Smooth muscle cell (in vitro differentiated cells): ENCODE data around the gene CD302. TPM values are rescaled to one million over a fixed set of nuclear protein-coding genes. Genes with fewer than 3 reads are reported as not detected.
"Not testable (repeated sequence)": the region's sequence is repeated elsewhere in the genome, so short reads cannot be mapped to it uniquely, and the experiment has no call there.

Source experiments
- DNase-seq: peaks from one replicate; lab custom pipeline; 2025; ENCODE audit not compliant: unreplicated experiment; lab: John Stamatoyannopoulos, UW
- H2AFZ ChIP-seq: fragments of 200-600 bp; sonication (generic); 2 replicates; pipeline ENCODE4 v1.6.0; 2016; ENCODE audit warnings: antibody characterized with exemption, low read depth, mild to moderate bottlenecking
- H3F3A ChIP-seq: fragments of 200-600 bp; sonication (generic); 2 replicates; pipeline ENCODE4 v1.6.0; 2017; ENCODE audit warnings: antibody characterized with exemption, low read depth
- H3K27ac ChIP-seq: fragments of 200-600 bp; sonication (generic); 2 replicates; pipeline ENCODE4 v1.5.1; 2016; ENCODE audit warnings: low read depth, mild to moderate bottlenecking
- H3K27me3 ChIP-seq: fragments of 200-600 bp; sonication (generic); 2 replicates; pipeline ENCODE4 v1.6.1; 2016; ENCODE audit warnings: low read depth, mild to moderate bottlenecking
- H3K36me3 ChIP-seq: fragments of 200-600 bp; sonication (generic); 2 replicates; pipeline ENCODE4 v1.5.1; 2016; ENCODE audit warnings: low read depth
- H3K4me1 ChIP-seq: fragments of 200-600 bp; sonication (generic); 2 replicates; pipeline ENCODE4 v1.5.1; 2016; ENCODE audit warnings: low read depth
- H3K4me2 ChIP-seq: fragments of 200-600 bp; sonication (generic); 2 replicates; pipeline ENCODE4 v1.6.0; 2016; ENCODE audit warnings: mild to moderate bottlenecking
- H3K4me3 ChIP-seq: fragments of 200-600 bp; sonication (generic); 2 replicates; pipeline ENCODE4 v1.5.1; 2016; ENCODE audit warnings: mild to moderate bottlenecking
- H3K79me2 ChIP-seq: fragments of 200-600 bp; sonication (generic); 2 replicates; pipeline ENCODE4 v1.6.0; 2016; ENCODE audit warnings: low read depth, mild to moderate bottlenecking
- H3K9ac ChIP-seq: fragments of 200-600 bp; sonication (generic); 2 replicates; pipeline ENCODE4 v1.6.0; 2016; ENCODE audit warnings: low read depth
- H3K9me3 ChIP-seq: fragments of 200-600 bp; sonication (generic); replicated peaks from 2 replicates; pipeline ENCODE4 v1.5.1; 2016; ENCODE audit warnings: low read depth
- H4K20me1 ChIP-seq: fragments of 200-600 bp; sonication (generic); 2 replicates; pipeline ENCODE4 v1.6.0; 2016; ENCODE audit warnings: low read depth
- CTCF ChIP-seq: fragments of 200-600 bp; sonication (generic); IDR thresholded peaks from 2 replicates; pipeline ENCODE4 v1.5.1; 2017; ENCODE audit warnings: borderline replicate concordance, mild to moderate bottlenecking, antibody characterized with exemption; ENCODE audit not compliant: insufficient read depth, poor library complexity, severe bottlenecking
- WGBS: methylation state at CpG from one replicate; pipeline ENCODE4 v1.1.7; 2016; ENCODE audit warnings: low lambda C conversion rate; 5-methylcytosine and 5-hydroxymethylcytosine counted together
- polyA plus RNA-seq: library from polyadenylated mRNA; unstranded; fragments of >200 nt; fragmentation: Nextera tagmentation; extraction: Ambion mirVana; gene quantifications from 2 replicates; pipeline ENCODE4 v1.2.1, GENCODE V29; 2016
- total RNA-seq: library from RNA; depleted of rRNA; stranded (reverse); fragments of >200 nt; gene quantifications from 2 replicates; pipeline ENCODE4 v1.2.3, GENCODE V29; 2014

The CD302 gene
- total and polyA plus RNA-seq, 2 experiments from 2014 or later = 1.00 to 2.2 TPM

GRCh38 chr2:159832858-159833257 lies 34.9 kb upstream of the CD302 start:
- H2AFZ ChIP-seq = no peak overlapping the region
- H3K9me3 ChIP-seq = no peaks in the 10 kb centered on the region
- no peak overlapping the region for H3K27ac ChIP-seq
- TF ChIP-seq CTCF = no peak
- no peaks in the 10 kb centered on the region for H3K79me2 ChIP-seq
- H3K4me2 ChIP-seq = no peak overlapping the region
- H3K4me3 ChIP-seq = no peak overlapping the region
- no peaks in the 10 kb centered on the region for H3F3A ChIP-seq
- no peaks in the 10 kb centered on the region for H4K20me1 ChIP-seq
- no peak overlapping the region for H3K9ac ChIP-seq
- H3K27me3 ChIP-seq = no peaks in the 10 kb centered on the region
- no peak for DNase-seq
- H3K4me1 ChIP-seq = no peaks in the 10 kb centered on the region
- H3K36me3 ChIP-seq = no peaks in the 10 kb centered on the region

GRCh38 chr2:159832026-159832425 lies 34.0 kb upstream of the CD302 start:
- H3K36me3 ChIP-seq = no peaks in the 10 kb centered on the region
- no peak overlapping the region for H3K9ac ChIP-seq
- no peak overlapping the region for H2AFZ ChIP-seq
- no peak overlapping the region for H3K27ac ChIP-seq
- WGBS = 81% methylated on average over 7 of the region's 7 CpGs
- H3F3A ChIP-seq = no peaks in the 10 kb centered on the region
- H3K4me3 ChIP-seq = no peak overlapping the region
- H3K9me3 ChIP-seq = no peaks in the 10 kb centered on the region
- DNase-seq = no peak
- H3K79me2 ChIP-seq = no peaks in the 10 kb centered on the region
- TF ChIP-seq CTCF = no peak
- H3K4me2 ChIP-seq = no peak overlapping the region
- H3K4me1 ChIP-seq = no peaks in the 10 kb centered on the region
- no peaks in the 10 kb centered on the region for H4K20me1 ChIP-seq
- no peaks in the 10 kb centered on the region for H3K27me3 ChIP-seq

- H3F3A ChIP-seq = no peaks in the 10 kb centered on the region
- H2AFZ ChIP-seq = no peak overlapping the region
- H3K9me3 ChIP-seq = no peaks in the 10 kb centered on the region
- H4K20me1 ChIP-seq = no peaks in the 10 kb centered on the region
- H3K9ac ChIP-seq = no peak overlapping the region
- H3K36me3 ChIP-seq = no peaks in the 10 kb centered on the region
- no peak overlapping the region for H3K27ac ChIP-seq
- H3K4me3 ChIP-seq = no peak overlapping the region
- no peak for DNase-seq
- H3K79me2 ChIP-seq = no peaks in the 10 kb centered on the region
- TF ChIP-seq CTCF = no peak
- WGBS = 96% methylated on average over 1 of the region's 1 CpG
- H3K27me3 ChIP-seq = peaks cover 14% of the 10 kb centered on the region
- H3K4me2 ChIP-seq = no peak overlapping the region
- no peaks in the 10 kb centered on the region for H3K4me1 ChIP-seq
These were observed 31.4 kb upstream of the CD302 start for GRCh38 chr2:159829376-159829775.

- no peaks in the 10 kb centered on the region for H4K20me1 ChIP-seq
- TF ChIP-seq CTCF = no peak
- peaks cover 19% of the 10 kb centered on the region for H3K27me3 ChIP-seq
- no peaks in the 10 kb centered on the region for H3K36me3 ChIP-seq
- 86% methylated on average over 2 of the region's 2 CpGs for WGBS
- no peak for DNase-seq
- H3K79me2 ChIP-seq = no peaks in the 10 kb centered on the region
- no peak overlapping the region for H2AFZ ChIP-seq
- H3K4me2 ChIP-seq = no peak overlapping the region
- no peak overlapping the region for H3K9ac ChIP-seq
- no peaks in the 10 kb centered on the region for H3F3A ChIP-seq
- H3K27ac ChIP-seq = no peak overlapping the region
- no peaks in the 10 kb centered on the region for H3K9me3 ChIP-seq
- no peak overlapping the region for H3K4me3 ChIP-seq
- no peaks in the 10 kb centered on the region for H3K4me1 ChIP-seq
These were observed 30.7 kb upstream of the CD302 start for GRCh38 chr2:159828738-159829137.

GRCh38 chr2:159822478-159822833 lies 24.4 kb upstream of the CD302 start:
- not testable (repeated sequence) for H3K4me2 ChIP-seq, H3K27ac ChIP-seq, H3F3A ChIP-seq, H3K9me3 ChIP-seq, DNase-seq, H3K36me3 ChIP-seq, H4K20me1 ChIP-seq, H3K79me2 ChIP-seq, H3K4me1 ChIP-seq, H3K4me3 ChIP-seq, H3K9ac ChIP-seq, H2AFZ ChIP-seq
- peaks cover 40% of the 10 kb centered on the region for H3K27me3 ChIP-seq
- 96% methylated on average over 4 of the region's 4 CpGs for WGBS

- not testable (repeated sequence) for H4K20me1 ChIP-seq, H3K4me3 ChIP-seq, H3K36me3 ChIP-seq, H3K9ac ChIP-seq, H3K4me2 ChIP-seq, H3K4me1 ChIP-seq, DNase-seq, H2AFZ ChIP-seq, H3F3A ChIP-seq, H3K9me3 ChIP-seq, H3K79me2 ChIP-seq, H3K27ac ChIP-seq
- WGBS = 81% methylated on average over 11 of the region's 11 CpGs
- H3K27me3 ChIP-seq = peaks cover 44% of the 10 kb centered on the region
These were observed 23.9 kb upstream of the CD302 start for GRCh38 chr2:159821775-159822477.
